OCI-LY1 (cell line): ENCODE results near the gene INKA2.

ENCODE experiments used
- EZH2 ChIP-seq: fragments of 200-600 bp; sonication (generic), shearing (Covaris generic); IDR thresholded peaks from 2 replicates; pipeline ENCODE4 v1.8.0; 2017; ENCODE audit warnings: borderline replicate concordance, mixed run types, mild to moderate bottlenecking, antibody characterized with exemption, low read length, moderate library complexity, mixed read lengths
- TF ChIP-seq, protein P1 (sequence below): fragments of 200-600 bp; sonication (generic), shearing (Covaris generic); IDR thresholded peaks from 2 replicates; pipeline ENCODE4 v1.5.1; 2017; ENCODE audit warnings: mild to moderate bottlenecking, antibody characterized with exemption, low read length, moderate library complexity, mixed read lengths

DNA sequence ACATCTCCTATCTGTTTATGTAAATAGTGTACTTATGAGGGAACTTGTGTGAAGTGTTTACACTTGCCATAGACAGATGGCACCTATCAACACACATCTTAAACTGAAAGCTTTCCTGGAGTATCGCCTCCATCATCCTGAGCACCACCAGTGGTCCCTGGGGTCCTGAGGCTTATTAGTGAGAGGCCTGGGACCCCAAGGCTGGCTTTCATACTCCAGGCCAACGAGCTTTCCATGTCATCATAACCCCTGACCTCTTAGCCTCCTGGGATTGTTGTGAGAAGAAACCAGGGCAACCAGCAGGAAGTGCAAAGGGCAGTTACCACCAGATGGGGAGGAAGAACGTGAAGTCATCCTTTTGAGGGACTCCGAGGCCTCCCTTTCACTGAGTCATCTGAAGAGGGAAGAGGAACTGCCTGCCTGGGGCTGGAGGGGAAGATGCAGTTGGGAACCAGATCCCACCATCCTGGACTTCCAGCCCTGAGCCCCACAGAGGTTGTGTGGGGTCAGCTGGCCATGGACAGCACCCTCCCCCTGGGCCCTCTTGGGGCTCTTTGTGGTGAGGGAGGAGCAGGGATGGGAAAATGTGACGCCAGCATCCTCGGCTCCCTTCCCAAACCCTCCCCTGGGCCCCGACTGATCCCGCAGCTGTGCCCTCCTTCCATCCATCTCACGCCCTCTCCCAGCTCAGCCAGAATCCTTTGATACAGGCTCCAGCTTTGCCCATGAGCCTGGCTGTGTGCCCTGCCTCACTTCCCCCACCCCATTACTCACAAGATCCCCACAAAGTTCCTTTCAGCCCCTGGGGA, 5.8 kb downstream of the INKA2 start:
- TF ChIP-seq, protein P1, sequence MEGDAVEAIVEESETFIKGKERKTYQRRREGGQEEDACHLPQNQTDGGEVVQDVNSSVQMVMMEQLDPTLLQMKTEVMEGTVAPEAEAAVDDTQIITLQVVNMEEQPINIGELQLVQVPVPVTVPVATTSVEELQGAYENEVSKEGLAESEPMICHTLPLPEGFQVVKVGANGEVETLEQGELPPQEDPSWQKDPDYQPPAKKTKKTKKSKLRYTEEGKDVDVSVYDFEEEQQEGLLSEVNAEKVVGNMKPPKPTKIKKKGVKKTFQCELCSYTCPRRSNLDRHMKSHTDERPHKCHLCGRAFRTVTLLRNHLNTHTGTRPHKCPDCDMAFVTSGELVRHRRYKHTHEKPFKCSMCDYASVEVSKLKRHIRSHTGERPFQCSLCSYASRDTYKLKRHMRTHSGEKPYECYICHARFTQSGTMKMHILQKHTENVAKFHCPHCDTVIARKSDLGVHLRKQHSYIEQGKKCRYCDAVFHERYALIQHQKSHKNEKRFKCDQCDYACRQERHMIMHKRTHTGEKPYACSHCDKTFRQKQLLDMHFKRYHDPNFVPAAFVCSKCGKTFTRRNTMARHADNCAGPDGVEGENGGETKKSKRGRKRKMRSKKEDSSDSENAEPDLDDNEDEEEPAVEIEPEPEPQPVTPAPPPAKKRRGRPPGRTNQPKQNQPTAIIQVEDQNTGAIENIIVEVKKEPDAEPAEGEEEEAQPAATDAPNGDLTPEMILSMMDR = no peak
- TF ChIP-seq EZH2 = no peak
